HG02852 (cell line): ENCODE data around the gene HPS4.

ENCODE experiments used
- ATAC-seq: cut with Tn5 transposase; IDR thresholded peaks from one replicate; pipeline ENCODE4 v1.9.1; 2021; ENCODE audit warnings: mild to moderate bottlenecking, moderate library complexity; ENCODE audit not compliant: unreplicated experiment

The HPS4 gene

GRCh38 chr22:26470807-26471206, 12.8 kb downstream of the HPS4 start:
- ATAC-seq: no peak

DNA sequence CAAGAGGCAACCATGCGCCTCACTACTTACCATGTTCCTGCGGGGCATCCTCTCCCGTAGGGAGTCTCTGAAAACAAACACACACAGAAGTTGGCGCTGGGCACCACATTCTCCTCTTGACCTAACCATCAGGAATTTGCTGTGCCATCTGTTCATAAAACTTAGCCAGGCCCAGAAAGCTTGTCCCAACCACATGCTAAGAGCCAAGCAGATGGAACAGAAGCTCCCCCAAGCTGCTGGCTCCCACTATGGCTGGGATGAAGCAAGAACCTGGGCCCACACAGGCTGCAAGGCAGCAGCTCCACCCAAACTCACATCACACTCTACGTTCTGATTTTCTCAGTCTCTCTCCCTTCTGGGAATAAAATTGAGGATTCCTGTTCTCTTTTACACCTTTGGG, 17.4 kb downstream of the HPS4 start:
- no peak for ATAC-seq

GRCh38 chr22:26464312-26464711, 19.3 kb downstream of the HPS4 start:
- ATAC-seq: no peak

- no peak for ATAC-seq
These were observed 19.9 kb downstream of the HPS4 start for GRCh38 chr22:26463688-26464087.

GRCh38 chr22:26463101-26463661, 20.4 kb downstream of the HPS4 start:
- ATAC-seq: no peak

- ATAC-seq: no peak
These were observed 20.9 kb downstream of the HPS4 start for GRCh38 chr22:26462641-26463040.

- ATAC-seq: no peak
These were observed 21.5 kb downstream of the HPS4 start for GRCh38 chr22:26462051-26462450.

DNA sequence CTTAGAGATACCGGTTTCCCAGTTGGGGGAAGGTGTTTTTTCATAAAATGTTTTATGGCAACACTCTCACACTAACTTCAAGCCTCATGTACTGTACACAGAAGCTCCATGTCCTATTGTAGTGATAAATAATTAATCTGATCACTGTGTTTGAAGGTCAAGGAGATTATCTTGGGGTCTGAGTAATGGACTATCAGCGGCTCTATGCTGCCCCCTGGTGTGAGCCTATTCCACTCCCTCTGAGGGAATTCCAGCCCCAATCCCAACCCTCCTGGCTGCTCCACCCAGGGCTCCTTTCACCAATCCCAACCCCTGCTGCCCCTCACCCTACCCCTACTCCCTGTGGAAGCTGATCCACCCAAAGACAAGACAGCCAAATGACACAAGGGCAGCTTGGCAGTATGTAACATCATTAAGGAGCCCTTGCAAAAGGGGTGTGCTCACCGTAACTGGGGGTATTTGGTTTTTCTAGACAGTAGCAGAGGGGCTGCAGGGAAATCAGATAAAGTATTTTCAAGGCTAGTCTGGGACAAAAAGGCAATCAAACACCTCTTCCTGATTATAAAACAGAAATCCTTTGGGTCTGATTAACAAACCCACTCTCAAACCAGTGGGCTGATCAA, 22.3 kb downstream of the HPS4 start:
- ATAC-seq: no peak

- no peak for ATAC-seq
These were observed 23.4 kb downstream of the HPS4 start for GRCh38 chr22:26460202-26460601.

DNA sequence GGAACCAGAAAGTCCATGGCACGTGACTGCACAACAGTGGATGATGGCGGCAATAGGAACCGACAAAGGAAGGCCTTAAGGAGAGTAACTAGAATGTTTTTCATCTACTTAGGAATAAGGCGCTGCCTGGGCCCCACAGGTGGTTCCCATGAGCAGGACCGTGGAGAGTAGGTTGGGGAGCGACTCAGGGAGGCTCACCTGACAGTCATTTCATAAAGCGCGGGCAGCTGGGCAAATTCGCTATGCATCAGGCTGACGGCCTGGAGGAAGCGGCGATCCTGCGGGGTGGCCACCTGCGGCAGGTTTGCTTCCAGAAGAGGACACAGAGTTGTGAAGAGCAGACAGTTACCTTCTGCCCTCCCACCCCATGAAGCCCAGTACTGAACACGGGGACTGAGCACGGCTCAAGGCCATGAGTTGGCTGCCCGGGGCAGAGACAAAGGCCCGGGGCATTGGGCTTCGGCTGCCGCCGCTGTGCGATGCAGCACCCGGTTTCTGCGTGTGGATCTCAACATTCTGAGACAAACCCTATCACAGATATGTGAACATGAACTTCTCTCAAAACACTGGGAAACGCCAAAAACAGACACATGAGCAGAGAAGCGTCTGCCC, 25.8 kb downstream of the HPS4 start:
- no peak for ATAC-seq

DNA sequence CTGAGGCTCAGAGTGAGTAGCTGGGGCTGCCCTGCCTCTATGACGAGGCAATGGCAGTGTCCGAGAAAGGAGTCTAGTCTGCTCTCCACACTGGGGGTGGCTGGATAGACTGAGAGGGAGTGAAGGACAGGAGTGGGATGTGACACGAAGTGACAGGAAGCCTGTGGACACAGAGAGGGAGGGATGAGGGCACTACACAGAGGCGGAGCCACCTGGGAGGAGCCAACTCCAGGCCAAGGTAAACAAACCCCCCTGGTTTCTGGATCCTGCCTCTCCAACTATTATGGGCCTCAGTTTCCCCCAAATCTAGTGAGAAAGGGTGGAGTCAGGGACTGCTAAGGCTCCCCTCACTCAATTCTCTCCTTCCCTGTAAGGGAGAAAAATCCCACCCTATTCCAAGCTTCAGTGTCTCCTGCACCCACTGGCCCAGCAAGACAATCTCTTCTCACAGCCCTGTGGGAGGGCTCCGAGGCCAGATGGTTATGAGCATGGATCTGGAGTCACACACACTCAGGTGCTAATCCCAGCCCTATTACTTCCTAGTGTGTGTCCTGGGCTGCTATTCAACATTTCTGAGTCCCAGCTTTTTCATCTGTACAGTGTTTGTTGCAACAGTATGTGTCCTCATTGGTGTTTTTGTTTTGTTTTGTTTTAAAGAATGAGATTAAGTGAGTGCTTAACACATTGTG, 29.6 kb downstream of the HPS4 start:
- no peak for ATAC-seq

- ATAC-seq: no peak
These were observed 30.4 kb downstream of the HPS4 start for GRCh38 chr22:26453216-26453615.

DNA sequence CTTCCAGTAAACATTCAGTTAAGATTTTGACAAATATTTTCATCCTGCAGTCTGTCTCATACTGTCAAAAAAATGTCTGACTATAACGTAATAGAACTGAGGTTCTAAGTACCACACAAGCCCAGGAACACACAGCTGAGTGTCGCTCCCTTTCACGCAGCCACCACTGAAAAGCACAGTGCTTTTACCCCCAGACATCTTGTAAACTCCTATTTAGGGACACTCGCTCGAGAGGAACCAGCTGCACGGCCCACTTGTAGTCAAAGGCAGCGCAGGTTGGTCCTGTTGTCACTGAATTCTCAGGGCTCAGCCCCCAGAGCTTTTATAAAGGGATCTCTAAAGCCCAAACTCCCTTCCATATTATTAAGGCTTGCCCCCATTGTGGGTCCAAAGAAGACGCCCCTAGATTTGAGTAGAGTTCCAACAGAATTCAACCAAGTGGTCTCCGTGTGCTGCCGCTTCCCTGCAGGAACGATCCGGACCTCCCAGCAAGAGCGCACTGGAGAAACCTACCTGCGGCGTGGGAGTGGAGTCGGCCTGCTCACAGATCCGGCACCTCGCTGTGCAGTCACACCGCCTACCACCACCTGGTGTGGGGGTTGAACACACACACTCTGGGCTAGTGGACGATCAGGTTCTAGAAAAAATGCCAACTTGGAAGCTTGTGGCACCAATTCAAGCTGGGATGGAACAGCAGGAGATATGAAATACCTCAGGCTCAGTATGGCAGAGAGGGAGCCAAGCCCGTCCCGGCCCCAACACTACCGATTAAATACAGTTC, 31.2 kb downstream of the HPS4 start:
- ATAC-seq: no peak

- no peak for ATAC-seq
These were observed 33.0 kb downstream of the HPS4 start for GRCh38 chr22:26450453-26451185.

DNA sequence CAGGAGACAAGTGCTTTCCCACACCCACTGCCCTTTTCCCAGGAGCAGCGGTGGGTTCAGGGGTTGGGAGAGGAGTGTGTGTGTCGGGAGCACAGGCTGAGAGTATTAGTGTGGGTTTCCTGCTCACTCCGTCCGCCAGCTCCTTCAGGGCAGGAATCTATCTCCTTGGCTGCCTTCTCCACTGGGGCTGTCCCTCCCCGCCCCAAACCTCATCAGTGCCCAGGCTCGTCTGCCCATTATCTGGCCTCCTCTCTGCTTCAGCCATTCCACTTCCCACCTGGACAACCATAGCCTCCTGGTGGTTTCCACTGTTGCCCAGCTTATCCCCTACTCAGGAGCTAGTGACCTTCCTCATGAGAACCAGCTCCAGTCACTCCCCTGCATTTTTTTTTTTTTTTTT, 34.6 kb downstream of the HPS4 start:
- no peak for ATAC-seq

- ATAC-seq: no peak
These were observed 35.2 kb downstream of the HPS4 start for GRCh38 chr22:26448334-26448733.

DNA sequence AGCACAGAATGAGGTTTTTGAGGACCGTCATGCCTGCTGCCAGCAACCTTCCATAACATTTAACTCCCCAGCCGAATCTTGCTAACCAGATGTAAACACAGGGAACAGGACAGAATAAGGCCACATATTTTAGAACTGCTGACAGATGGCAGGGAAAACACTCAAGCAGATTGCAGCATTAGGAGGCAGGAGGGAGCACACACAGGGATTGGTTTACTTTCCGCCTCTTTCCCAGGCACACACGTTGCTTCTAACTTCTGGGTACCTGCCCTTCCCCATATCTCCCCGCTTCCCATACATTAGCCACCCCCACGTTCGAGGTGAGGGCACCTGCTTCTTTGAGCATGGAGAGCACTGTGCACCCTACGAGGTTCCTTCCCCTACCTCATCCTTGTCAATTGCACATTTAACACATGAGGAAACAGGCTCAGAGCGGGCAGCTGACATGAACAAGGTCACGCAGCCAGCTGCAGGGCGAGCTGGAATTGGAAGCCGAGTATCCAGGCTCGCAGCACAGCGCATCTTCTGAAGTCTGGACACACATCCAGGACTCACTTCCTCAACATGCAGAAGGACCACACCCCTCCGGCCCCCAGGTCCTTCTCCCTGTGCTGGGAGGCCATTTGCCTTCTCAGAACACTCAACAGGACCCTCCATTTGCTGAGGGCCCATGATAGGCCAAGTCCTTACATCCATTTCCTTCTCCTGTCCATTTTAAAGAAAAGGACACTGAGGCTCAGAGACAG, 35.8 kb downstream of the HPS4 start:
- ATAC-seq: no peak

DNA sequence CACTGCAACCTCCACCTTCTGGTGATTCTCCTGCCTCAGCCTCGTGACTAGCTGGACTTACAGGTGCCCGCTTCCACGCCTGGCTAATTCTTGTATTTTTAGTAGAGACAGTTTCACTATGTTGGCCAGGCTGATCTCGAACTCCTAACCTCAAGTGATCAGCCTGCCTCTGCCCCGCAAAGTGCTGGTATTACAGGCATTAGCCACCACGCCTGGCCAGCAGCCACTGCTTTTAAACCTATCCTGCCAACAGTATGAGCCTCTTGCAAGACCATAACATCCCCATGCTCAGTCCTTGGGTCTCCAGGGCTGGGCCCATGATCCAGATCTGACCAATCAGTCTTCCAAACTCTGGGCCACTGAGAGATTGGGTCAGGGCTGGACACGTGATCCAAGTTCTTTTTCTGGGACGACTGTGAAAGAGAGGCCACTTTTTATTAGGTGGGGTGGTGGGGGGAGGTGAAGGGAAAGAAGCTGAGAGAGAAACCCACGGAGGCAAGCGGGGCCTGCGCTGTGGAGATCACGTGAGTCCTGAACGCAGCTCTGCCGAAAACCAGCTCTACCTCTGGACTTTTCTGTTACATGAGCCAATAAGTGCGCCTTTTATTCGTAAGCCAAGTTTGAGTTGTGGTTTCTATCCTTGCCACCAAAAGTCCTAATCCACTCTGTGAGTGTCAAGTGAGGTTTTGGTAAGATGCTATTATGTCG, 36.6 kb downstream of the HPS4 start:
- no peak for ATAC-seq

DNA sequence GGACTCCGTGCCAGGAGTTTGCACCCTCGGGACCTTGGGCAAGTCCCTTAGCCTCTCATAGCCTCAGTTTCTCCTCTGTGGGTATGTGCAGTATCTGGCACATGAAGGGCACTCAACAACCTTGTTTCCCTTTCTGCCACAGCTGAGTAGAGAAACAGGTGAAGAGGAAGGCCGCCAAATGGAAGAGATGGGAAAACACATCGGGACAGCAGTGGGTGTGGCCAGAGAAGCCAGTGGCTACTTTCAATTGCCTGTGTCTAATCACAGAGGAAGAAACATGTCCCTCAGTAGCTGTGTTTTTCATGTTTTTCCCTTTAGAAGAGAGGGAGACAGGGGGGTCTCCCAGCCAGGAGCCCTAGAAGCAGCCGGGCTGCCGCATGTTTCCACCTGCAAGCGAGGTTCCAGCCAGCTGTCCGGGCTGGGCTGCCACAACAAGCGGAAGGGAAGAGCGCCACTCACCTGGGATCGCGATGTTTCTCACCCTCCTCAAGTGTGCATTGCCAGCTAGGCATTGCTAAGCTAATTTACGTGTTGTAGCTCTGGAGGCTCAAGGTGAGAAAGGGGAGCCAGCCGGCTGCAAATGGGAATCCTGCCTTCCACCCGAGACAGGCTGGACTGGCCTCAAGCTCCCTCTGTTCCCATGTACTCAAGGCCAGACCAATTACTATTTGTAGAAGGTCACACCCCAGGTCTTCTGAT, 37.9 kb downstream of the HPS4 start:
- no peak for ATAC-seq
